Lower lobe of right lung (tissue), 2 donors: ENCODE results near the gene ANKRD24. TPM values are rescaled to one million over a fixed set of nuclear protein-coding genes. Genes with fewer than 3 reads are reported as not detected.
"Not testable (repeated sequence)": the region's sequence is repeated elsewhere in the genome, so short reads cannot be mapped to it uniquely, and the experiment has no call there.

ENCODE experiments used
- ATAC-seq, 2 donors: fragments of 200-7000 bp; cut with Tn5 transposase; one replicate each; pipeline ENCODE4 v1.9.1; 2020 to 2022; ENCODE audit warnings: mild to moderate bottlenecking in 2 of 2, moderate library complexity in 2 of 2
- DNase-seq: peaks from one replicate; pipeline ENCODE4 v3.0.0-alpha.2; 2020
- H3K27ac ChIP-seq: fragments of 200-600 bp; one replicate; pipeline ENCODE4 v1.8.0; 2022
- H3K27me3 ChIP-seq: fragments of 200-600 bp; one replicate; pipeline ENCODE4 v1.8.0; 2022; ENCODE audit warnings: low read depth
- H3K36me3 ChIP-seq: fragments of 200-600 bp; one replicate; pipeline ENCODE4 v1.8.0; 2022; ENCODE audit warnings: mild to moderate bottlenecking
- H3K4me1 ChIP-seq: fragments of 200-600 bp; one replicate; pipeline ENCODE4 v1.8.0; 2022
- H3K4me3 ChIP-seq: fragments of 200-600 bp; one replicate; pipeline ENCODE4 v1.8.0; 2022; ENCODE audit warnings: mild to moderate bottlenecking
- H3K9me3 ChIP-seq: fragments of 200-600 bp; one replicate; pipeline ENCODE4 v1.8.0; 2022
- intact Hi-C: fragments of 100-400 bp; cut with DNase I; formaldehyde crosslinking; loops from one replicate; pipeline ENCODE4 v1.11.0; 2022
- total RNA-seq: library from RNA; stranded (reverse); fragmentation: NEBNext Ultra II Directional; extraction: Animal tissue kit (Norgen Biotek cat#: 25700); gene quantifications from one replicate; pipeline ENCODE4 v1.2.1, GENCODE V29; 2021
- TF ChIP-seq, protein P1 (sequence below): fragments of 200-600 bp; IDR thresholded peaks from one replicate; pipeline ENCODE4 v1.8.0; 2022; ENCODE audit warnings: antibody characterized with exemption, mild to moderate bottlenecking
- donor health status: DM: no; HTN: yes; CAD: no; lungs with severe emphysema.

Gene ANKRD24
- total RNA-seq, 1 donor from 2014 or later: 1.9 TPM

DNA sequence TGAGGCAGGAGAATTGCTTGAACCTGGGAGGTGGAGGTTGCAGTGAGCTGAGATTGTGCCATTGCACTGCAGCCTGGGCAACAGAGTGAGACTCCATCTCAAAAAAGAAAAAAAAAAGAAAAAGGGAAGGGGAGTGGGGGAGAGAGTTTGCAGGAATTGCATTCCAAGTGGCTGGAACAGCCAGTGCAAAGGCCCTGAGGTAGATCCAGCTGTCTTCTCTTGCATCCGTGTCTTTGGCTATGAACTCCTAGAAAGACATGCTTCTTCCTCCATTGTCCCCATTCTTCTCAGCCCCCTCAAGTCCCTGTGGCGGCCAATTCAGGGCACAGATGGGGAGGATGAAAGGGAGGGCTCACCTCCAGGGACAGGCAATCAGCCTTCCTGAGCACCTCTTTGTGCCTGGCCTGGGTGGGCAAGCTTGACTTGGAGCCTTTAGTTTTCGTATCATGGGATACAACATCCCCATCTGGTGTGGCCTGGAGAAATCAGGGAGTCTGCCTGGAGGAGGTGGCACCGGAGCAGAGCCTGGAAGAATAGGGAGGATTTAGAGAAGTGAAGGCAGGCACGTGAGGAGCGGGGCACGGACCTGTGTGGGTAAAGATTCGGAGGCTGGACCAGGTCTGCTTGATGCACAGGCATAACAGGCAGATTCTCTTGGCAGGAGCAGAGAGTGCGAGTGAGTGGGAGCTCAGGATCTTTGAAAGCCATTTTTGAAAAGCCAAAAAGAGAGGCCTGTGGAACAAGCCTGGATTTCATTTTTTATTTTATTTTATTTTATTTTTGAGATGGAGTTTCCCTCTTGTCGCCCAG is 5.0 kb downstream of the ANKRD24 start:
- no peak overlapping the region for H3K27ac ChIP-seq
- no peak for ATAC-seq
- peaks cover 18% of the 10 kb centered on the region for H3K4me1 ChIP-seq
- no peaks in the 10 kb centered on the region for H3K9me3 ChIP-seq
- no peaks in the 10 kb centered on the region for H3K36me3 ChIP-seq
- intact Hi-C loops: no loop called here
- H3K27me3 ChIP-seq: peaks cover 4% of the 10 kb centered on the region
- DNase-seq: no peak
- H3K4me3 ChIP-seq: no peak overlapping the region
- TF ChIP-seq, protein P1, sequence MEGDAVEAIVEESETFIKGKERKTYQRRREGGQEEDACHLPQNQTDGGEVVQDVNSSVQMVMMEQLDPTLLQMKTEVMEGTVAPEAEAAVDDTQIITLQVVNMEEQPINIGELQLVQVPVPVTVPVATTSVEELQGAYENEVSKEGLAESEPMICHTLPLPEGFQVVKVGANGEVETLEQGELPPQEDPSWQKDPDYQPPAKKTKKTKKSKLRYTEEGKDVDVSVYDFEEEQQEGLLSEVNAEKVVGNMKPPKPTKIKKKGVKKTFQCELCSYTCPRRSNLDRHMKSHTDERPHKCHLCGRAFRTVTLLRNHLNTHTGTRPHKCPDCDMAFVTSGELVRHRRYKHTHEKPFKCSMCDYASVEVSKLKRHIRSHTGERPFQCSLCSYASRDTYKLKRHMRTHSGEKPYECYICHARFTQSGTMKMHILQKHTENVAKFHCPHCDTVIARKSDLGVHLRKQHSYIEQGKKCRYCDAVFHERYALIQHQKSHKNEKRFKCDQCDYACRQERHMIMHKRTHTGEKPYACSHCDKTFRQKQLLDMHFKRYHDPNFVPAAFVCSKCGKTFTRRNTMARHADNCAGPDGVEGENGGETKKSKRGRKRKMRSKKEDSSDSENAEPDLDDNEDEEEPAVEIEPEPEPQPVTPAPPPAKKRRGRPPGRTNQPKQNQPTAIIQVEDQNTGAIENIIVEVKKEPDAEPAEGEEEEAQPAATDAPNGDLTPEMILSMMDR: no peak

DNA sequence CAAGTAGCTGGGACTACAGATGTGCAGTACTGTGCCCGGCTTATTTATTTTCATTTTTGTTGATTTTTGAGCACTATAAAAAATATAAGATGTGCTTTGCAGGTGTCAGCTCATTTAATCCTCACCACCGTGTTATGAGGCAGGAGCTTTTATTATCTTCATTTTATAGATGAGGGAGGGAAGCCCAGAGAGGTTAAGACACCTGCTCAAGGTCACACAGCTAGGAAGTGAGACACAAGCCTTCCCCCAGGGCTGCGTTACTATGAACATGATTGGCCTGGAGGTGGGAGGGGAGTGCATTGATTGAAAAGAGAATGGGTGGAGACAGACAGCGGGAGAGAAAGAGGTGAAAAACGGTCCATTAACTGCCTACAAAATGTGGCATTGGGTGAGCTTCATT is 7.2 kb downstream of the ANKRD24 start:
- ATAC-seq (no peak), DNase-seq (no peak)
- no peaks in the 10 kb centered on the region for H3K36me3 ChIP-seq
- H3K27me3 ChIP-seq: peaks cover 11% of the 10 kb centered on the region
- H3K4me1 ChIP-seq: peaks cover 3% of the 10 kb centered on the region
- TF ChIP-seq, protein P1: no peak
- H3K4me3 ChIP-seq: no peak overlapping the region
- H3K27ac ChIP-seq: no peak overlapping the region
- intact Hi-C loops: no loop called here
- no peaks in the 10 kb centered on the region for H3K9me3 ChIP-seq

DNA sequence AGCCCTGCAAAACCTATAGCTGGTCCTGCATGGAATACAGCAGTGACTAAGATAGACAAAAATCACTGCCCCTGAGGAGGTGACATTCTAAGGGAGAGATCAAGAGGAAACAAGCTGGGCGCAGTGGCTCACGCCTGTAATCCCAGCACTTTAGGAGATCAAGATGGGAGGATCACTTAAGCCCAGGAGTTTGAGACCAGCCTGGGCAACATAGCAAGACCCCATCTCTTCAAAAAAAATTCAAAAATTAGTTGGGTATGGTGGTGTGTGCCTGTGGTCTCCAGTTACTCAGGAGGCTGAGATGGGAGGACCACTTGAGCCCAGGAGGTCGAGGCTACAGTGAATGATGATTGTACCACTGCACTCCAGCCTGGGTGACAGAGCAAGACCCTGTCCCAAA is 10.0 kb downstream of the ANKRD24 start:
- H3K9me3 ChIP-seq, ATAC-seq: not testable (repeated sequence)

DNA sequence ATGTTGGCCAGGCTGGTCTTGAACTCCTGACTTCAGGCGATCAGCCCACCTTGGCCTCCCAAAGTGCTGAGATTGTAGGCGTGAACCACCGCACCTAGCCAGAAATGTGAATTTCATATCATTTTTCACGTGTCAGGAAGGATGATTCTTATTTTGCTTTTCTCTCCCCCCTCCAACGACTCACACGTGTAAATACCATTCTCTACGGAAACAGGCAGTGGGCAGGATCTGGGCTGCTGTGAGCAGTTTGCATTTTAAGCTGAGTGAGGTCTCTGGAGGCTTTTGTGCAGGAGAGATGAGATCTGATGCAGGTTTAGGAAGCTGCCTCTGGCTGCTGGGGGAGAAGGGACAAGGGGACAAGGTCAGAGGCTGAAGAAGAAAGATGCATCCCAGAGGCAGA is 11.9 kb downstream of the ANKRD24 start:
- no peaks in the 10 kb centered on the region for H3K9me3 ChIP-seq
- ATAC-seq (no peak), DNase-seq (no peak)
- no peak overlapping the region for H3K27ac ChIP-seq
- H3K4me1 ChIP-seq: no peaks in the 10 kb centered on the region
- TF ChIP-seq, protein P1: no peak
- H3K27me3 ChIP-seq: peaks cover 54% of the 10 kb centered on the region
- no peaks in the 10 kb centered on the region for H3K36me3 ChIP-seq
- intact Hi-C loops: no loop called here
- no peak overlapping the region for H3K4me3 ChIP-seq

More for the DNA sequence above, 10.0 kb downstream of the ANKRD24 start:
- intact Hi-C loops, DNase-seq, H3K36me3 ChIP-seq, H3K4me3 ChIP-seq, H3K27ac ChIP-seq, H3K4me1 ChIP-seq: not testable (repeated sequence)
- peaks cover 35% of the 10 kb centered on the region for H3K27me3 ChIP-seq

DNA sequence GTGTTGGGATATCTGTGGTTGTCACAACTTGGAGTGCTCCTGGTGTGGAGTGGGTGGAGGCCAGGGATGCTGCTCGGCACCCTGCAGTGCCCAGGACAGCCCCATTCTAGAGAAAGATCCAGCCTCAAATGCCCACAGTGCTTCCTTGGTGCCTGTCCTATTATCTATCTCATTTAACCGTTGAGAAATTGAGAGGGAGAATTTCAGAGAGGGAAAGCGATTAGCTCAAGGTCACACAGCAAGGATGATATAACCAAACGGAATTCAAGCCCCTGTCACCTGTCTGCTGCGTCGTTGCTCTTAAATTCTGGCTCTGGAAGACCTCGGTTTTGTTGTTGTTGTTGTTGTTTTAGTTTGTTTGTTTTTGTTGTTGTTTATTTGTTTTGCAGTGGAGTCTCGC is 13.5 kb downstream of the ANKRD24 start:
- Histone ChIP-seq H3K27me3 (peaks cover 63% of the 10 kb centered on the region), H3K36me3 (no peaks in the 10 kb centered on the region), H3K9me3 (no peaks in the 10 kb centered on the region), H3K4me3 (no peak overlapping the region), H3K27ac (no peak overlapping the region), H3K4me1 (no peaks in the 10 kb centered on the region)
- intact Hi-C loops: no loop called here
- TF ChIP-seq, protein P1: no peak
- ATAC-seq (no peak), DNase-seq (no peak)

GRCh38 chr19:4196587-4197148 is 14.2 kb downstream of the ANKRD24 start:
- no peaks in the 10 kb centered on the region for H3K36me3 ChIP-seq
- intact Hi-C loops: no loop called here
- H3K4me3 ChIP-seq: no peak overlapping the region
- TF ChIP-seq, protein P1: no peak
- H3K4me1 ChIP-seq: no peaks in the 10 kb centered on the region
- no peak overlapping the region for H3K27ac ChIP-seq
- ATAC-seq (no peak), DNase-seq (no peak)
- H3K27me3 ChIP-seq: peaks cover 63% of the 10 kb centered on the region
- H3K9me3 ChIP-seq: no peaks in the 10 kb centered on the region
